ENCODE results near the gene PPRC1.

The PPRC1 gene

GRCh38 chr10:102191956-102192355 is 59.1 kb downstream of the PPRC1 start:
- no peak for DNase-seq

- DNase-seq: no peak
These were observed 62.5 kb downstream of the PPRC1 start for GRCh38 chr10:102195296-102195870.

GRCh38 chr10:102196893-102197292 is 64.1 kb downstream of the PPRC1 start:
- no peak for DNase-seq

DNA sequence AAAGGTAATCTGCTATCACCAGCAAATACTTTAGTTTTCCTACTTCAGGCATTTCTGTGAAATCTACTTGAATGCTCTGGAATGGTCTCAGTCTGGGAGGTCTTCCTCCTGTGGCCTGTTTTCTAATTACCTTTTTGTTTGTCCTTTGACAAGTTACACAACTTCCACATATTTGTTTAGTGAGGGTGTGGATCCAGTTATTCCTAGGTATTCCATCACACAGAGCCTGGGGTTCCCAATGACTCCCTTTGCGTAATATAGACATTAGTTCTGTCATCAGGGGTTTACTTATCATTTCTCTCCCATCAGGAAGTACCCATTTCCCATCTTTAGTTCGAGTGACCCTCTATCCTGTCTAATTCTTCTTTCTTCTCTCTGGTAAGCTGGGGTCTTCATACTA is 65.2 kb downstream of the PPRC1 start:
- no peak for DNase-seq
